HCT116 (cell line): ENCODE measurements around the gene KCNK13.

ENCODE experiments used
- ZNF274 ChIP-seq: fragments of 200-500 bp; sonication (Bioruptor generic); IDR thresholded peaks from 2 replicates; pipeline ENCODE4 v1.6.1; 2014; ENCODE audit warnings: mild to moderate bottlenecking, low read depth, low read length, inconsistent platforms
- TF ChIP-seq, protein P1 (sequence below): IDR thresholded peaks from 2 replicates; pipeline ENCODE4 v1.6.1; 2012

DNA sequence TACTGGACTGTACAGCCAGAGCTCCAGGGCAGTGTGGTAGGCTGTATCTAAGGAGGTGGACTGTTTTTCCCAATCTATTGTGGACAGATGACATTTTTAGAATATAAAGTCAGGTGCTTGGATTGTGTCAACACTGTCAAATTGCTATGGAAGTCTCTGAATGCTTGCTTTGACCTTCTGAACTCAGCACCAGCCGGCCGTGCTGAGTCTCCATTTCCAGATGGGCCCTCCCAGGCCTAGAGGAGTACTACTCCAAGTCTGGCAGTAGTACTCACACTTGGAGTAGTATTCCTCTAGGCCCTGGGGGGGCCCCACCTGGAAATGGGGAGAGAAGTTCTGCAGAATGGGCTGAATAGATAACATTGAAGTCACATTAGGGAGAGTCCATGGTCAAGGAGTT is 16.2 kb upstream of the KCNK13 start:
- TF ChIP-seq ZNF274, result no peak
- TF ChIP-seq, protein P1, sequence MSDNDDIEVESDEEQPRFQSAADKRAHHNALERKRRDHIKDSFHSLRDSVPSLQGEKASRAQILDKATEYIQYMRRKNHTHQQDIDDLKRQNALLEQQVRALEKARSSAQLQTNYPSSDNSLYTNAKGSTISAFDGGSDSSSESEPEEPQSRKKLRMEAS, result no peak
